HUES6 (cell line): Measurements from ENCODE around the gene TH.

ENCODE experiments used
- H3K27ac ChIP-seq: 2 replicates; pipeline ENCODE4 v1.7.0; 2013; ENCODE audit warnings: low read depth, mild to moderate bottlenecking, low read length, inconsistent platforms
- H3K27me3 ChIP-seq: 2 replicates; pipeline ENCODE4 v1.6.1; 2013; ENCODE audit warnings: low read length; ENCODE audit not compliant: control insufficient read depth, insufficient read depth
- H3K36me3 ChIP-seq: 2 replicates; pipeline ENCODE4 v1.6.1; 2013; ENCODE audit warnings: low read length; ENCODE audit not compliant: control insufficient read depth, insufficient read depth
- H3K4me1 ChIP-seq: 2 replicates; pipeline ENCODE4 v1.6.1; 2013; ENCODE audit warnings: low read length; ENCODE audit not compliant: control insufficient read depth, insufficient read depth
- H3K4me3 ChIP-seq: 2 replicates; pipeline ENCODE4 v1.5.1; 2013; ENCODE audit warnings: low read depth, low read length
- H3K9ac ChIP-seq: one replicate; pipeline ENCODE4 v1.6.1; 2013; ENCODE audit warnings: mild to moderate bottlenecking, low read length
- H3K9me3 ChIP-seq: 2 replicates; pipeline ENCODE4 v1.6.1; 2013; ENCODE audit warnings: low read depth, low read length; ENCODE audit not compliant: control insufficient read depth, insufficient read depth

Gene TH

GRCh38 chr11:2122907-2123627 is 48.5 kb downstream of the TH start:
- Histone ChIP-seq H3K36me3 (no peaks in the 10 kb centered on the region), H3K27ac (no peak overlapping the region), H3K9me3 (no peaks in the 10 kb centered on the region), H3K27me3 (peaks cover 7% of the 10 kb centered on the region), H3K9ac (no peak overlapping the region), H3K4me1 (peaks cover 14% of the 10 kb centered on the region; the same call in 1 of the 2 replicates), H3K4me3 (no peak overlapping the region)

- Histone ChIP-seq H3K36me3 (no peaks in the 10 kb centered on the region), H3K9ac (no peak overlapping the region), H3K9me3 (peaks cover 6% of the 10 kb centered on the region), H3K4me1 (peaks cover 14% of the 10 kb centered on the region; the same call in 1 of the 2 replicates), H3K27me3 (peaks cover 7% of the 10 kb centered on the region), H3K27ac (no peak overlapping the region), H3K4me3 (peak overlapping the region; percentile 23; the same call in 1 of the 2 replicates)
Measured at GRCh38 chr11:2122222-2122906, 49.3 kb downstream of the TH start.

- H3K27me3 ChIP-seq, result peaks cover 7% of the 10 kb centered on the region; the same call in 1 of the 2 replicates
- H3K9ac ChIP-seq, result no peak overlapping the region
- H3K4me3 ChIP-seq, result no peak overlapping the region; the same call in 1 of the 2 replicates
- H3K27ac ChIP-seq, result no peak overlapping the region
- H3K9me3 ChIP-seq, result peaks cover 13% of the 10 kb centered on the region
- peaks cover 14% of the 10 kb centered on the region; the same call in 1 of the 2 replicates for H3K4me1 ChIP-seq
- no peaks in the 10 kb centered on the region for H3K36me3 ChIP-seq
Measured at GRCh38 chr11:2121227-2122130, 50.1 kb downstream of the TH start.

- H3K27me3 ChIP-seq, result peaks cover 7% of the 10 kb centered on the region; the same call in 1 of the 2 replicates
- H3K36me3 ChIP-seq, result no peaks in the 10 kb centered on the region
- peaks cover 22% of the 10 kb centered on the region for H3K9me3 ChIP-seq
- no peak overlapping the region for H3K9ac ChIP-seq
- peaks cover 14% of the 10 kb centered on the region; the same call in 1 of the 2 replicates for H3K4me1 ChIP-seq
- no peak overlapping the region for H3K27ac ChIP-seq
- H3K4me3 ChIP-seq, result no peak overlapping the region
Measured at GRCh38 chr11:2120359-2121100, 51.1 kb downstream of the TH start.

- Histone ChIP-seq H3K27ac (no peak overlapping the region), H3K9me3 (peaks cover 22% of the 10 kb centered on the region), H3K9ac (no peak overlapping the region), H3K4me3 (no peak overlapping the region), H3K36me3 (no peaks in the 10 kb centered on the region), H3K27me3 (peaks cover 7% of the 10 kb centered on the region; the same call in 1 of the 2 replicates), H3K4me1 (peaks cover 14% of the 10 kb centered on the region; the same call in 1 of the 2 replicates)
Measured at GRCh38 chr11:2118677-2119076, 52.9 kb downstream of the TH start.

GRCh38 chr11:2116680-2117079 is 54.9 kb downstream of the TH start:
- Histone ChIP-seq H3K4me1 (peaks cover 6% of the 10 kb centered on the region; the same call in 1 of the 2 replicates), H3K4me3 (no peak overlapping the region), H3K36me3 (no peaks in the 10 kb centered on the region), H3K27me3 (peaks cover 3% of the 10 kb centered on the region; the same call in 1 of the 2 replicates), H3K27ac (no peak overlapping the region), H3K9ac (no peak overlapping the region), H3K9me3 (peaks cover 22% of the 10 kb centered on the region)

GRCh38 chr11:2115308-2115707 is 56.3 kb downstream of the TH start:
- peaks cover 22% of the 10 kb centered on the region for H3K9me3 ChIP-seq
- H3K9ac ChIP-seq, result no peak overlapping the region
- no peak overlapping the region for H3K27ac ChIP-seq
- H3K4me1 ChIP-seq, result peaks cover 3% of the 10 kb centered on the region; the same call in 1 of the 2 replicates
- H3K27me3 ChIP-seq, result no peaks in the 10 kb centered on the region
- no peaks in the 10 kb centered on the region for H3K36me3 ChIP-seq
- no peak overlapping the region for H3K4me3 ChIP-seq

GRCh38 chr11:2114430-2115241 is 57.0 kb downstream of the TH start:
- H3K9ac ChIP-seq, result no peak overlapping the region
- H3K36me3 ChIP-seq, result no peaks in the 10 kb centered on the region
- H3K27ac ChIP-seq, result no peak overlapping the region
- H3K9me3 ChIP-seq, result peaks cover 22% of the 10 kb centered on the region
- H3K27me3 ChIP-seq, result no peaks in the 10 kb centered on the region
- H3K4me1 ChIP-seq, result peaks cover 2% of the 10 kb centered on the region
- H3K4me3 ChIP-seq, result no peak overlapping the region
